Prostate gland (tissue), 2 donors: ENCODE measurements around the gene DLG2.

Experiments
- CTCF ChIP-seq, 4 experiments: fragments of 200-600 bp in 2 of 4; fragments of 450-650 bp in 2 of 4; sonication (generic) in 2 of 4; IDR thresholded peaks; 1 replicate in 3 of 4; 2 replicates in 1 of 4; pipeline ENCODE4 v1.5.1; 2016 to 2019; ENCODE audit warnings: antibody characterized with exemption in 4 of 4, mild to moderate bottlenecking in 2 of 4, moderate library complexity in 2 of 4
- POLR2A ChIP-seq: fragments of 450-650 bp; IDR thresholded peaks from one replicate; pipeline ENCODE4 v1.6.1; 2016; ENCODE audit warnings: antibody characterized with exemption, mild to moderate bottlenecking

- no peak for TF ChIP-seq CTCF (IDR thresholded peaks at IDR 0.05)
- TF ChIP-seq POLR2A, result no peak
Observed at GRCh38 chr11:85295694-85296271, 331.4 kb downstream of the DLG2 start.
